ENCODE measurements around the gene IGF2BP3. TPM values are rescaled to one million over a fixed set of nuclear protein-coding genes. Genes with fewer than 3 reads are reported as not detected.

The IGF2BP3 gene
- total RNA-seq, 4 donors from 2014 or later: 0.15 TPM; not detected in 3

DNA sequence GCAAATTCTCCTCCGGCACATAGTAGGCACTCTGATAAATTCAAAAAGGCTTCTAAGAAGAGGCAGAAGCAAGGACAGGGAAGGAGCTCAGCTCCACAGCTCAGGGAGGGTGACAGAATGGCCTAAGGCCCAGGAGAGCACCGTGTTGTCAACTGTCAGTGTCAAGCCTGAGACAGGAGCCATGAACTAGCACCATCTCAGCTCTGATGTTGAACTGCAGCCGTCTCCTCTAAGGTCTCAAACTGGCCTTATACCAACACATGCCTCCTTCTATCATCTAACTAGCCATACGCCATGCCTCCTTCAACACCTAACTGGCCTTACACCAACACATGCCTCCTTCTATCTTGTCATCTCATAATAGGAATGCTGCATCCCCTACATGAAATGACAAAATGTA, 73.0 kb downstream of the IGF2BP3 start:
- WGBS, 2 donors: 81 to 89% methylated on average over 4 of the region's 4 CpGs
- TF ChIP-seq POLR2A (IDR thresholded peaks at IDR 0.05) (no peak), CTCF (IDR thresholded peaks at IDR 0.05) (no peak)
- intact Hi-C loops (cut with DNase I; ENCODE audit: low total_unique reads): no loop called here
- DNase-seq (ENCODE audit: low spot score in 2 of 2): no peak
- no peak overlapping the region for H3K4me3 ChIP-seq (ENCODE audit: low read depth, poor library complexity, severe bottlenecking)

- no peak for DNase-seq (ENCODE audit: low spot score in 2 of 2)
- TF ChIP-seq CTCF (IDR thresholded peaks at IDR 0.05) (no peak), POLR2A (IDR thresholded peaks at IDR 0.05) (no peak)
- no peak overlapping the region for H3K4me3 ChIP-seq (ENCODE audit: low read depth, poor library complexity, severe bottlenecking)
- WGBS, 2 donors: 61 to 68% methylated on average over 3 of the region's 3 CpGs
- intact Hi-C loops (cut with DNase I; ENCODE audit: low total_unique reads): no loop called here
Measured at GRCh38 chr7:23396222-23397015, 73.9 kb downstream of the IGF2BP3 start.

- WGBS, 2 donors: 89 to 96% methylated on average over 3 of the region's 3 CpGs
- intact Hi-C loops (cut with DNase I; ENCODE audit: low total_unique reads): no loop called here
- H3K4me3 ChIP-seq (ENCODE audit: low read depth, poor library complexity, severe bottlenecking): no peak overlapping the region
- DNase-seq (ENCODE audit: low spot score in 2 of 2): no peak
- TF ChIP-seq POLR2A (IDR thresholded peaks at IDR 0.05): no peak
- no peak for TF ChIP-seq CTCF (IDR thresholded peaks at IDR 0.05)
Measured at GRCh38 chr7:23394488-23395171, 75.7 kb downstream of the IGF2BP3 start.

DNA sequence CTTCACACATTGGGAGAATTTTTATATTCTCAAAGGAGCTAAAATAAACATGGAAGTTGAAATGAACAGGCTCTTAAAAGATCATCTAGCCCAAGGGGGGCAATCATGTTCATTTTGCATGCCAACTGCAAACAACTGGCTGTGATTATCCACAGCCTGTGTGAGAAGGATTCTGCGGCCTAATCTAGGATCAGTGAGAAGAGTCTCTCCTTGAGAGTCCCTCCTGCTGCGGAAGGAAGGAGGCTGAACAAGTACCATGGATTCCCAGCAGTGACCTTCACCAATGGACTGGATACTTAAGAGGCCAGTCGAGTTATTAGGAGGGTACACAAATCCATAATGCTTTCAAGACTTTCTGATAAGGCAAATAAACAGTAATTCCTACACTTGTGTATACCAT, 76.7 kb downstream of the IGF2BP3 start:
- 92 to 94% methylated on average over 3 of the region's 3 CpGs for WGBS, 2 donors
- TF ChIP-seq CTCF (IDR thresholded peaks at IDR 0.05) (no peak), POLR2A (IDR thresholded peaks at IDR 0.05) (no peak)
- DNase-seq (ENCODE audit: low spot score in 2 of 2): no peak

GRCh38 chr7:23389701-23390100, 80.6 kb downstream of the IGF2BP3 start:
- no peak overlapping the region for H3K4me3 ChIP-seq (ENCODE audit: low read depth, poor library complexity, severe bottlenecking)
- no peak for TF ChIP-seq POLR2A (IDR thresholded peaks at IDR 0.05)
- no peak for TF ChIP-seq CTCF (IDR thresholded peaks at IDR 0.05)
- intact Hi-C loops (cut with DNase I; ENCODE audit: low total_unique reads): no loop called here
- DNase-seq (ENCODE audit: low spot score in 2 of 2): no peak
- 86 to 94% methylated on average over 3 of the region's 3 CpGs for WGBS, 2 donors

More for the DNA sequence above, 76.7 kb downstream of the IGF2BP3 start:
- H3K4me3 ChIP-seq (ENCODE audit: low read depth, poor library complexity, severe bottlenecking): no peak overlapping the region
- intact Hi-C loops (cut with DNase I; ENCODE audit: low total_unique reads): no loop called here
